Measurements from ENCODE around the gene NRCAM.
"Not testable (repeated sequence)": the region's sequence is repeated elsewhere in the genome, so short reads cannot be mapped to it uniquely, and the experiment has no call there.

NRCAM gene

DNA sequence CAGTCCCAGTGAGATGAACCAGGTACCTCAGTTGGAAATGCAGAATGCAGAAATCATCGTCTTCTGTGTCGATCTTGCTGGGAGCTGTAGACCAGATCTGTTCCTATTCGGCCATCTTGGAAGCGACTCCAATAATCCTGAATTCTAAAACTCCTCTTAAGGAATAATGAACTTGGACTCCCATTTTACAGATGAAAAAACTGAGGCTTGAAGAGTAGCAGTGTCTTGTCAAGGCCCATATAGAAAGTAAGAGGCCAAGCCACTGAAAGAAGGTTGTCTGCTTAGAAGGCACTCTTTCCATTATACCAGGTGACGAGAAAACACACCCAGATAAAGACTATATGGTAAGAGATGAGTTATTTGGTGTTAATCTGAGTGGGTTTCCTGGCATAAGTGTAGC is 177.5 kb downstream of the NRCAM start:
- ATAC-seq: no peak
- TF ChIP-seq ZFP3 (CRISPR knock-in tag; IDR thresholded peaks at IDR 0.05) (no peak), ESRRG (CRISPR knock-in tag; IDR thresholded peaks at IDR 0.05) (no peak), SNAI2 (CRISPR knock-in tag; IDR thresholded peaks at IDR 0.05) (no peak), GLIS3 (CRISPR knock-in tag; IDR thresholded peaks at IDR 0.05) (no peak), OSR1 (CRISPR knock-in tag; IDR thresholded peaks at IDR 0.05) (no peak), ZFP30 (CRISPR knock-in tag; IDR thresholded peaks at IDR 0.05) (no peak), ZNF565 (CRISPR knock-in tag; conservative IDR thresholded peaks at IDR 0.05; ENCODE audit: low read depth) (no peak), BACH2 (CRISPR knock-in tag; IDR thresholded peaks at IDR 0.05; ENCODE audit: borderline replicate concordance) (no peak), ZNF8 (CRISPR knock-in tag; IDR thresholded peaks at IDR 0.05) (no peak)
- TF ChIP-seq, protein P1, sequence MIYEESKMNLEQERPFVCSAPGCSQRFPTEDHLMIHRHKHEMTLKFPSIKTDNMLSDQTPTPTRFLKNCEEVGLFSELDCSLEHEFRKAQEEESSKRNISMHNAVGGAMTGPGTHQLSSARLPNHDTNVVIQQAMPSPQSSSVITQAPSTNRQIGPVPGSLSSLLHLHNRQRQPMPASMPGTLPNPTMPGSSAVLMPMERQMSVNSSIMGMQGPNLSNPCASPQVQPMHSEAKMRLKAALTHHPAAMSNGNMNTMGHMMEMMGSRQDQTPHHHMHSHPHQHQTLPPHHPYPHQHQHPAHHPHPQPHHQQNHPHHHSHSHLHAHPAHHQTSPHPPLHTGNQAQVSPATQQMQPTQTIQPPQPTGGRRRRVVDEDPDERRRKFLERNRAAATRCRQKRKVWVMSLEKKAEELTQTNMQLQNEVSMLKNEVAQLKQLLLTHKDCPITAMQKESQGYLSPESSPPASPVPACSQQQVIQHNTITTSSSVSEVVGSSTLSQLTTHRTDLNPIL (CRISPR knock-in tag; IDR thresholded peaks at IDR 0.05; ENCODE audit: low read depth): no peak

DNA sequence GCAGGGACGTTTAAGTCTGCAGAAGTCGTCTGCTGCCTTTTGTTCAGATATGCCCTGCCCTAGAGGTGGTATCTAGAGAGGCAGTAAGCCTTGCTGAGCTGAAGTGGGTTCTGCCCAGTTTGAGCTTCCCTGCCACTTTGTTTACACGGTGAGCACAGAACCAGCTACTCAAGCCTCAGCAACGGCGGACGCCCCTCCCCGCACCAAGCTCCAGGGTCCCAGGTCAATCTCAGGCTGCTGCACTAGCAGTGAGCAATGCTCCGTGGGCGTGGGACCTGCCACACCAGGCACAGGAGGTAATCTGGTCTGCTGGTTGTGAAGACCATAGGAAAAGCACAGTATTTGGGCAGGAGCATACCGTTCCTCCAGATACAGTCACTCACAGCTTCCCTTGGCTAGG is 178.0 kb downstream of the NRCAM start:
- no peak for ATAC-seq
- TF ChIP-seq, protein P2, sequence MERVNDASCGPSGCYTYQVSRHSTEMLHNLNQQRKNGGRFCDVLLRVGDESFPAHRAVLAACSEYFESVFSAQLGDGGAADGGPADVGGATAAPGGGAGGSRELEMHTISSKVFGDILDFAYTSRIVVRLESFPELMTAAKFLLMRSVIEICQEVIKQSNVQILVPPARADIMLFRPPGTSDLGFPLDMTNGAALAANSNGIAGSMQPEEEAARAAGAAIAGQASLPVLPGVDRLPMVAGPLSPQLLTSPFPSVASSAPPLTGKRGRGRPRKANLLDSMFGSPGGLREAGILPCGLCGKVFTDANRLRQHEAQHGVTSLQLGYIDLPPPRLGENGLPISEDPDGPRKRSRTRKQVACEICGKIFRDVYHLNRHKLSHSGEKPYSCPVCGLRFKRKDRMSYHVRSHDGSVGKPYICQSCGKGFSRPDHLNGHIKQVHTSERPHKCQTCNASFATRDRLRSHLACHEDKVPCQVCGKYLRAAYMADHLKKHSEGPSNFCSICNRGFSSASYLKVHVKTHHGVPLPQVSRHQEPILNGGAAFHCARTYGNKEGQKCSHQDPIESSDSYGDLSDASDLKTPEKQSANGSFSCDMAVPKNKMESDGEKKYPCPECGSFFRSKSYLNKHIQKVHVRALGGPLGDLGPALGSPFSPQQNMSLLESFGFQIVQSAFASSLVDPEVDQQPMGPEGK (CRISPR knock-in tag; IDR thresholded peaks at IDR 0.05; ENCODE audit: borderline replicate concordance): no peak
- TF ChIP-seq ZNF565 (CRISPR knock-in tag; conservative IDR thresholded peaks at IDR 0.05; ENCODE audit: low read depth) (no peak), RARB (CRISPR knock-in tag; IDR thresholded peaks at IDR 0.05) (no peak), SNAI2 (CRISPR knock-in tag; IDR thresholded peaks at IDR 0.05) (no peak), PPARA (CRISPR knock-in tag; IDR thresholded peaks at IDR 0.05; ENCODE audit: borderline replicate concordance) (no peak), ZNF8 (CRISPR knock-in tag; IDR thresholded peaks at IDR 0.05) (no peak), TOX (CRISPR knock-in tag; IDR thresholded peaks at IDR 0.05; ENCODE audit: borderline replicate concordance) (no peak), OSR1 (CRISPR knock-in tag; IDR thresholded peaks at IDR 0.05) (no peak), GLIS3 (CRISPR knock-in tag; IDR thresholded peaks at IDR 0.05) (no peak)
- TF ChIP-seq, protein P3, sequence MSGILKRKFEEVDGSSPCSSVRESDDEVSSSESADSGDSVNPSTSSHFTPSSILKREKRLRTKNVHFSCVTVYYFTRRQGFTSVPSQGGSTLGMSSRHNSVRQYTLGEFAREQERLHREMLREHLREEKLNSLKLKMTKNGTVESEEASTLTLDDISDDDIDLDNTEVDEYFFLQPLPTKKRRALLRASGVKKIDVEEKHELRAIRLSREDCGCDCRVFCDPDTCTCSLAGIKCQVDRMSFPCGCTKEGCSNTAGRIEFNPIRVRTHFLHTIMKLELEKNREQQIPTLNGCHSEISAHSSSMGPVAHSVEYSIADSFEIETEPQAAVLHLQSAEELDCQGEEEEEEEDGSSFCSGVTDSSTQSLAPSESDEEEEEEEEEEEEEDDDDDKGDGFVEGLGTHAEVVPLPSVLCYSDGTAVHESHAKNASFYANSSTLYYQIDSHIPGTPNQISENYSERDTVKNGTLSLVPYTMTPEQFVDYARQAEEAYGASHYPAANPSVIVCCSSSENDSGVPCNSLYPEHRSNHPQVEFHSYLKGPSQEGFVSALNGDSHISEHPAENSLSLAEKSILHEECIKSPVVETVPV (CRISPR knock-in tag; IDR thresholded peaks at IDR 0.05): no peak
- TF ChIP-seq, protein P4, sequence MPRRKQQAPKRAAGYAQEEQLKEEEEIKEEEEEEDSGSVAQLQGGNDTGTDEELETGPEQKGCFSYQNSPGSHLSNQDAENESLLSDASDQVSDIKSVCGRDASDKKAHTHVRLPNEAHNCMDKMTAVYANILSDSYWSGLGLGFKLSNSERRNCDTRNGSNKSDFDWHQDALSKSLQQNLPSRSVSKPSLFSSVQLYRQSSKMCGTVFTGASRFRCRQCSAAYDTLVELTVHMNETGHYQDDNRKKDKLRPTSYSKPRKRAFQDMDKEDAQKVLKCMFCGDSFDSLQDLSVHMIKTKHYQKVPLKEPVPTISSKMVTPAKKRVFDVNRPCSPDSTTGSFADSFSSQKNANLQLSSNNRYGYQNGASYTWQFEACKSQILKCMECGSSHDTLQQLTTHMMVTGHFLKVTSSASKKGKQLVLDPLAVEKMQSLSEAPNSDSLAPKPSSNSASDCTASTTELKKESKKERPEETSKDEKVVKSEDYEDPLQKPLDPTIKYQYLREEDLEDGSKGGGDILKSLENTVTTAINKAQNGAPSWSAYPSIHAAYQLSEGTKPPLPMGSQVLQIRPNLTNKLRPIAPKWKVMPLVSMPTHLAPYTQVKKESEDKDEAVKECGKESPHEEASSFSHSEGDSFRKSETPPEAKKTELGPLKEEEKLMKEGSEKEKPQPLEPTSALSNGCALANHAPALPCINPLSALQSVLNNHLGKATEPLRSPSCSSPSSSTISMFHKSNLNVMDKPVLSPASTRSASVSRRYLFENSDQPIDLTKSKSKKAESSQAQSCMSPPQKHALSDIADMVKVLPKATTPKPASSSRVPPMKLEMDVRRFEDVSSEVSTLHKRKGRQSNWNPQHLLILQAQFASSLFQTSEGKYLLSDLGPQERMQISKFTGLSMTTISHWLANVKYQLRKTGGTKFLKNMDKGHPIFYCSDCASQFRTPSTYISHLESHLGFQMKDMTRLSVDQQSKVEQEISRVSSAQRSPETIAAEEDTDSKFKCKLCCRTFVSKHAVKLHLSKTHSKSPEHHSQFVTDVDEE (CRISPR knock-in tag; IDR thresholded peaks at IDR 0.05): no peak
- TF ChIP-seq, protein P1 (CRISPR knock-in tag; IDR thresholded peaks at IDR 0.05; ENCODE audit: low read depth): no peak

DNA sequence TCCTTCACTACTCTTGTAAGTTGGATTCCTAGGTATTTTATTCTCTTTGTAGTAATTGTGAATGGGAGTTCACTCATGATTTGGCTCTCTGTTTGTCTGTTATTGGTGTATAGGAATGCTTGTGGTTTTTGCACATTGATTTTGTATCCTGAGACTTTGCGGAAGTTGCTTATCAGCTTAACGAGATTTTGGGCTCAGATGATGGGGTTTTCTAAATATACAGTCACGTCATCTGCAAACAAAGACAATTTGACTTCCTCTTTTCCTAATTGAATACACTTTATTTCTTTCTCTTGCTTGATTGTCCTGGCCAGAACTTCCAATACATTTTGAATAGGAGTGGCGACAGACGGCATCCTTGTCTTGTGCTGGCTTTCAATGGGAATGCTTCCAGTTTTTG is 181.8 kb downstream of the NRCAM start:
- not testable (repeated sequence) for ATAC-seq

DNA sequence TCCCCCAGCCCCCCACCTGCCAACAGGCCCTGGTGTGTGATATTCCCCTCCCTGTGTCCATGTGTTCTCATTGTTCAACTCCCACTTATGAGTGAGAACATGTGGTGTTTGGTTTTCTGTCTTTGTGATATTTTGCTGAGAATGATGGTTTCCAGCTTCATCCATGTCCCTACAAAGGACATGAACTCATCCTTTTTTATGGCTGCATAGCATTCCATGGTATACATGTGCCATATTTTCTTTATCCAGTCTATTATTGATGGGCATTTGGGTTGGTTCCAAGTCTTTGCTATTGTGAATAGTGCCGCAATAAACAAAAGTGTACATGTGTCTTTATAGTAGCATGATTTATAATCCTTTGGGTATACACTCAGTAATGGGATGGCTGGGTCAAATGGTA is 183.3 kb downstream of the NRCAM start:
- not testable (repeated sequence) for ATAC-seq

DNA sequence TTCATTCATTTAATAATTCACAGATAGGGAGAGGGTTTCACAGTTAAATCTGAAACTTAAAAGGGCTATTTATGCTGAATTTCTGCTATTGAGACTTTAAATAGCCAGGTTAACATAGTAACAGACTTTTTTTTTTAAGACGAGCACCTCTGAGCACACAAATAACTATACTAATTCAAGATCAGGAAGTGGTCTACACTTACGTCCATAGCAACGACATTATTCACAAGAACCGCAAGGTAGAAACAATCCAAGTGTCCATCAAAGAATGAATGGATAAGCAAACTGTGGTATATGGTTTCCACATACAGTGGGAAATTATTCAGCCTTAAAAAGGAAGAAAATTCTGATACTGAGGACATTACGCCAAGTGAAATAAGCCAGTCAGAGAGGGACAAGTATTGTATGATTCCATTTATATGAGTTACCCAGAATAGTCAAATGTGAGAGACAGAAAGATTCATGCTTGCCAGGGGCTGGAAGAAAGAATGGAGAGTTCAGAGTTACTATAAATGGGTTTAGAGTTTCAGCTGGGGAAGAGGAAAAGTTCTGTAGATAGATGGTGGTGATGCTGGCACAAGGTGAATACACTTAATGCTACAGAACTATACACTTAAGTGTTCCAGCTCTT is 185.7 kb downstream of the NRCAM start:
- ATAC-seq: no peak
- no peak for TF ChIP-seq ZNF70 (CRISPR knock-in tag; IDR thresholded peaks at IDR 0.05)
- no peak for TF ChIP-seq TOX (CRISPR knock-in tag; IDR thresholded peaks at IDR 0.05; ENCODE audit: borderline replicate concordance)
- TF ChIP-seq ARNTL (CRISPR knock-in tag; IDR thresholded peaks at IDR 0.05; ENCODE audit: borderline replicate concordance, low read depth): no peak
- TF ChIP-seq, protein P5, sequence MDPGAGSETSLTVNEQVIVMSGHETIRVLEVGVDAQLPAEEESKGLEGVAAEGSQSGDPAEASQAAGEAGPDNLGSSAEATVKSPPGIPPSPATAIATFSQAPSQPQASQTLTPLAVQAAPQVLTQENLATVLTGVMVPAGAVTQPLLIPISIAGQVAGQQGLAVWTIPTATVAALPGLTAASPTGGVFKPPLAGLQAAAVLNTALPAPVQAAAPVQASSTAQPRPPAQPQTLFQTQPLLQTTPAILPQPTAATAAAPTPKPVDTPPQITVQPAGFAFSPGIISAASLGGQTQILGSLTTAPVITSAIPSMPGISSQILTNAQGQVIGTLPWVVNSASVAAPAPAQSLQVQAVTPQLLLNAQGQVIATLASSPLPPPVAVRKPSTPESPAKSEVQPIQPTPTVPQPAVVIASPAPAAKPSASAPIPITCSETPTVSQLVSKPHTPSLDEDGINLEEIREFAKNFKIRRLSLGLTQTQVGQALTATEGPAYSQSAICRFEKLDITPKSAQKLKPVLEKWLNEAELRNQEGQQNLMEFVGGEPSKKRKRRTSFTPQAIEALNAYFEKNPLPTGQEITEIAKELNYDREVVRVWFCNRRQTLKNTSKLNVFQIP (CRISPR knock-in tag; IDR thresholded peaks at IDR 0.05; ENCODE audit: borderline replicate concordance, low read depth): no peak
- no peak for TF ChIP-seq ZFP30 (CRISPR knock-in tag; IDR thresholded peaks at IDR 0.05)
- TF ChIP-seq, protein P2 (CRISPR knock-in tag; IDR thresholded peaks at IDR 0.05; ENCODE audit: borderline replicate concordance): no peak
- no peak for TF ChIP-seq ZFP3 (CRISPR knock-in tag; IDR thresholded peaks at IDR 0.05)
- TF ChIP-seq ZNF565 (CRISPR knock-in tag; conservative IDR thresholded peaks at IDR 0.05; ENCODE audit: low read depth): no peak
- TF ChIP-seq PPARA (CRISPR knock-in tag; IDR thresholded peaks at IDR 0.05; ENCODE audit: borderline replicate concordance): no peak
- TF ChIP-seq TCF4 (CRISPR knock-in tag; IDR thresholded peaks at IDR 0.05; ENCODE audit: borderline replicate concordance): no peak
